ENCODE results near the gene KIF5A.
A peak's percentile ranks its signal among the peaks of the same experiment; 100 is the strongest.

KIF5A gene

GRCh38 chr12:57521525-57522010, 28.3 kb upstream of the KIF5A start:
- Histone ChIP-seq H3K27ac (ENCODE audit: low read depth, low read length) (peak overlapping the region; percentile 95), H3K4me1 (ENCODE audit: control insufficient read depth, insufficient read depth, low read length) (peaks cover 20% of the 10 kb centered on the region), H3K27me3 (ENCODE audit: control insufficient read depth, insufficient read depth, low read length) (no peaks in the 10 kb centered on the region), H3K9ac (ENCODE audit: low read depth, low read length) (no peak overlapping the region; the same call in 1 of the 2 replicates), H3K9me3 (ENCODE audit: control insufficient read depth, insufficient read depth, low read length) (no peaks in the 10 kb centered on the region), H3K36me3 (ENCODE audit: control insufficient read depth, insufficient read depth, low read length) (peaks cover 41% of the 10 kb centered on the region), H3K4me3 (ENCODE audit: low read depth, low read length) (peak overlapping the region; percentile 74)

GRCh38 chr12:57522011-57522886, 27.6 kb upstream of the KIF5A start, which contains the start of gene MBD6:
MBD6 (plus strand) TSS chr12:57522824; CDS start chr12:57524304, 1,480 bp downstream.
- Histone ChIP-seq H3K9ac (ENCODE audit: low read depth, low read length) (peak within 1 kb of the TSS; percentile 33), H3K36me3 (ENCODE audit: control insufficient read depth, insufficient read depth, low read length) (peaks cover 41% of the 10 kb centered on the region), H3K9me3 (ENCODE audit: control insufficient read depth, insufficient read depth, low read length) (no peaks in the 10 kb centered on the region), H3K4me1 (ENCODE audit: control insufficient read depth, insufficient read depth, low read length) (peaks cover 20% of the 10 kb centered on the region), H3K4me3 (ENCODE audit: low read depth, low read length) (peak within 1 kb of the TSS; percentile 74), H3K27me3 (ENCODE audit: control insufficient read depth, insufficient read depth, low read length) (no peaks in the 10 kb centered on the region), H3K27ac (ENCODE audit: low read depth, low read length) (peak within 1 kb of the TSS; percentile 95)

- Histone ChIP-seq H3K9me3 (ENCODE audit: control insufficient read depth, insufficient read depth, low read length) (no peaks in the 10 kb centered on the region), H3K27ac (ENCODE audit: low read depth, low read length) (peak overlapping the region; percentile 95), H3K27me3 (ENCODE audit: control insufficient read depth, insufficient read depth, low read length) (no peaks in the 10 kb centered on the region), H3K9ac (ENCODE audit: low read depth, low read length) (peak overlapping the region; percentile 33), H3K4me1 (ENCODE audit: control insufficient read depth, insufficient read depth, low read length) (peaks cover 20% of the 10 kb centered on the region), H3K36me3 (ENCODE audit: control insufficient read depth, insufficient read depth, low read length) (peaks cover 40% of the 10 kb centered on the region), H3K4me3 (ENCODE audit: low read depth, low read length) (peak overlapping the region; percentile 74)
Observed at GRCh38 chr12:57522887-57523705, 26.7 kb upstream of the KIF5A start.

- H3K4me1 ChIP-seq (ENCODE audit: control insufficient read depth, insufficient read depth, low read length): peaks cover 20% of the 10 kb centered on the region
- peaks cover 40% of the 10 kb centered on the region for H3K36me3 ChIP-seq (ENCODE audit: control insufficient read depth, insufficient read depth, low read length)
Observed at GRCh38 chr12:57523706-57524614, 25.9 kb upstream of the KIF5A start.

GRCh38 chr12:57524814-57525614, 24.8 kb upstream of the KIF5A start:
- H3K9me3 ChIP-seq (ENCODE audit: control insufficient read depth, insufficient read depth, low read length): no peaks in the 10 kb centered on the region
- H3K4me3 ChIP-seq (ENCODE audit: low read depth, low read length): no peak overlapping the region
- H3K36me3 ChIP-seq (ENCODE audit: control insufficient read depth, insufficient read depth, low read length): peaks cover 44% of the 10 kb centered on the region
- H3K9ac ChIP-seq (ENCODE audit: low read depth, low read length): no peak overlapping the region
- H3K4me1 ChIP-seq (ENCODE audit: control insufficient read depth, insufficient read depth, low read length): peaks cover 15% of the 10 kb centered on the region
- no peaks in the 10 kb centered on the region for H3K27me3 ChIP-seq (ENCODE audit: control insufficient read depth, insufficient read depth, low read length)
- H3K27ac ChIP-seq (ENCODE audit: low read depth, low read length): no peak overlapping the region

More at GRCh38 chr12:57523706-57524614, 25.9 kb upstream of the KIF5A start:
- no peaks in the 10 kb centered on the region for H3K27me3 ChIP-seq (ENCODE audit: control insufficient read depth, insufficient read depth, low read length)
- H3K4me3 ChIP-seq (ENCODE audit: low read depth, low read length): peak overlapping the region; percentile 74
- H3K9ac ChIP-seq (ENCODE audit: low read depth, low read length): peak overlapping the region; percentile 33; the same call in 1 of the 2 replicates
- H3K9me3 ChIP-seq (ENCODE audit: control insufficient read depth, insufficient read depth, low read length): no peaks in the 10 kb centered on the region
- H3K27ac ChIP-seq (ENCODE audit: low read depth, low read length): peak overlapping the region; percentile 74

- Histone ChIP-seq H3K4me1 (ENCODE audit: control insufficient read depth, insufficient read depth, low read length) (peaks cover 15% of the 10 kb centered on the region), H3K36me3 (ENCODE audit: control insufficient read depth, insufficient read depth, low read length) (peaks cover 52% of the 10 kb centered on the region), H3K9ac (ENCODE audit: low read depth, low read length) (no peak overlapping the region)
Observed at GRCh38 chr12:57525615-57526383, 24.0 kb upstream of the KIF5A start.

GRCh38 chr12:57526477-57527126, 23.2 kb upstream of the KIF5A start:
- Histone ChIP-seq H3K9ac (ENCODE audit: low read depth, low read length) (no peak overlapping the region), H3K4me3 (ENCODE audit: low read depth, low read length) (no peak overlapping the region), H3K27me3 (ENCODE audit: control insufficient read depth, insufficient read depth, low read length) (no peaks in the 10 kb centered on the region), H3K4me1 (ENCODE audit: control insufficient read depth, insufficient read depth, low read length) (peaks cover 10% of the 10 kb centered on the region), H3K36me3 (ENCODE audit: control insufficient read depth, insufficient read depth, low read length) (peaks cover 60% of the 10 kb centered on the region), H3K9me3 (ENCODE audit: control insufficient read depth, insufficient read depth, low read length) (no peaks in the 10 kb centered on the region), H3K27ac (ENCODE audit: low read depth, low read length) (no peak overlapping the region)

More at GRCh38 chr12:57525615-57526383, 24.0 kb upstream of the KIF5A start:
- no peaks in the 10 kb centered on the region for H3K9me3 ChIP-seq (ENCODE audit: control insufficient read depth, insufficient read depth, low read length)
- no peaks in the 10 kb centered on the region for H3K27me3 ChIP-seq (ENCODE audit: control insufficient read depth, insufficient read depth, low read length)
- H3K4me3 ChIP-seq (ENCODE audit: low read depth, low read length): no peak overlapping the region
- no peak overlapping the region for H3K27ac ChIP-seq (ENCODE audit: low read depth, low read length)

GRCh38 chr12:57527184-57527583, 22.7 kb upstream of the KIF5A start:
- Histone ChIP-seq H3K9me3 (ENCODE audit: control insufficient read depth, insufficient read depth, low read length) (no peaks in the 10 kb centered on the region), H3K36me3 (ENCODE audit: control insufficient read depth, insufficient read depth, low read length) (peaks cover 66% of the 10 kb centered on the region), H3K4me1 (ENCODE audit: control insufficient read depth, insufficient read depth, low read length) (peaks cover 5% of the 10 kb centered on the region; the same call in 1 of the 2 replicates), H3K27ac (ENCODE audit: low read depth, low read length) (no peak overlapping the region), H3K9ac (ENCODE audit: low read depth, low read length) (no peak overlapping the region), H3K27me3 (ENCODE audit: control insufficient read depth, insufficient read depth, low read length) (no peaks in the 10 kb centered on the region), H3K4me3 (ENCODE audit: low read depth, low read length) (no peak overlapping the region)

- Histone ChIP-seq H3K27me3 (ENCODE audit: control insufficient read depth, insufficient read depth, low read length) (no peaks in the 10 kb centered on the region), H3K4me3 (ENCODE audit: low read depth, low read length) (no peak overlapping the region), H3K36me3 (ENCODE audit: control insufficient read depth, insufficient read depth, low read length) (peaks cover 75% of the 10 kb centered on the region), H3K4me1 (ENCODE audit: control insufficient read depth, insufficient read depth, low read length) (peaks cover 5% of the 10 kb centered on the region; the same call in 1 of the 2 replicates), H3K27ac (ENCODE audit: low read depth, low read length) (no peak overlapping the region), H3K9ac (ENCODE audit: low read depth, low read length) (no peak overlapping the region), H3K9me3 (ENCODE audit: control insufficient read depth, insufficient read depth, low read length) (no peaks in the 10 kb centered on the region)
Observed at GRCh38 chr12:57528176-57528575, 21.7 kb upstream of the KIF5A start.

Measured in HUES48 (cell line).